IPS-11a (cell line): Measurements from ENCODE around the gene INSIG1.
A peak's percentile ranks its signal among the peaks of the same experiment; 100 is the strongest.

Experiments
- H3K4me3 ChIP-seq: one replicate; pipeline ENCODE4 v1.5.1; 2013; ENCODE audit warnings: low read depth, low read length, control low read depth

The INSIG1 gene

GRCh38 chr7:155344618-155345433, 47.1 kb downstream of the INSIG1 start:
- H3K4me3 ChIP-seq = peak overlapping the region; percentile 4

GRCh38 chr7:155345490-155345889, 47.8 kb downstream of the INSIG1 start:
- no peak overlapping the region for H3K4me3 ChIP-seq

GRCh38 chr7:155346285-155346684, 48.6 kb downstream of the INSIG1 start:
- no peak overlapping the region for H3K4me3 ChIP-seq

GRCh38 chr7:155348806-155349205, 51.1 kb downstream of the INSIG1 start:
- no peak overlapping the region for H3K4me3 ChIP-seq

GRCh38 chr7:155349601-155350331, 52.1 kb downstream of the INSIG1 start:
- no peak overlapping the region for H3K4me3 ChIP-seq

- no peak overlapping the region for H3K4me3 ChIP-seq
Measured at GRCh38 chr7:155351120-155351870, 53.6 kb downstream of the INSIG1 start.

GRCh38 chr7:155352076-155352752, 54.5 kb downstream of the INSIG1 start:
- no peak overlapping the region for H3K4me3 ChIP-seq

GRCh38 chr7:155352753-155353115, 55.1 kb downstream of the INSIG1 start:
- no peak overlapping the region for H3K4me3 ChIP-seq

- no peak overlapping the region for H3K4me3 ChIP-seq
Measured at GRCh38 chr7:155353256-155353897, 55.7 kb downstream of the INSIG1 start.

- H3K4me3 ChIP-seq = no peak overlapping the region
Measured at GRCh38 chr7:155354371-155355048, 56.8 kb downstream of the INSIG1 start.

GRCh38 chr7:155355176-155355575, 57.5 kb downstream of the INSIG1 start:
- H3K4me3 ChIP-seq = no peak overlapping the region

GRCh38 chr7:155355745-155356144, 58.1 kb downstream of the INSIG1 start:
- H3K4me3 ChIP-seq = no peak overlapping the region

- H3K4me3 ChIP-seq = no peak overlapping the region
Measured at GRCh38 chr7:155356323-155357105, 58.8 kb downstream of the INSIG1 start.

GRCh38 chr7:155357573-155358041, 59.9 kb downstream of the INSIG1 start:
- H3K4me3 ChIP-seq = no peak overlapping the region

GRCh38 chr7:155358066-155358947, 60.6 kb downstream of the INSIG1 start:
- no peak overlapping the region for H3K4me3 ChIP-seq

GRCh38 chr7:155358948-155359712, 61.5 kb downstream of the INSIG1 start:
- H3K4me3 ChIP-seq = no peak overlapping the region
